CD14-positive monocyte (primary cell): ENCODE data around the gene TOB1. TPM values are rescaled to one million over a fixed set of nuclear protein-coding genes. Genes with fewer than 3 reads are reported as not detected.

ENCODE experiments used
- DNase-seq, 3 donors: peaks; one replicate each; pipeline ENCODE4 v3.0.0-alpha.2; 2011 to 2022
- H2AFZ ChIP-seq: 2 replicates; pipeline ENCODE4 v1.6.0; 2012; ENCODE audit warnings: mild to moderate bottlenecking, low read depth, low read length, inconsistent platforms; ENCODE audit not compliant: insufficient read depth, poor library complexity, severe bottlenecking
- H3K27ac ChIP-seq, 2 donors: 1 replicate in 1 of 2; 2 replicates in 1 of 2; pipeline ENCODE4 v1.5.1; 2012 to 2013; ENCODE audit warnings: low read length in 2 of 2, control low read depth in 1 of 2, inconsistent platforms in 1 of 2, low read depth in 1 of 2, mild to moderate bottlenecking in 1 of 2
- H3K27me3 ChIP-seq, 2 donors: one replicate each; pipeline versions ENCODE4 v1.6.0 to v1.6.1; 2011 to 2013; ENCODE audit warnings: low read length in 2 of 2; ENCODE audit not compliant: control insufficient read depth in 2 of 2, insufficient read depth in 2 of 2
- H3K36me3 ChIP-seq, 2 donors: replicated peaks in 1 of 2; 1 replicate in 1 of 2; 2 replicates in 1 of 2; pipeline versions ENCODE4 v1.5.1 to v1.6.1; 2012 to 2013; ENCODE audit warnings: low read length in 2 of 2, control low read depth in 1 of 2, inconsistent platforms in 1 of 2, mild to moderate bottlenecking in 1 of 2; ENCODE audit not compliant: insufficient read depth in 2 of 2, control insufficient read depth in 1 of 2
- H3K4me1 ChIP-seq, 2 donors: 1 replicate in 1 of 2; 2 replicates in 1 of 2; pipeline versions ENCODE4 v1.5.1 to v1.6.1; 2012 to 2013; ENCODE audit warnings: low read length in 2 of 2, control low read depth in 1 of 2, inconsistent platforms in 1 of 2, mild to moderate bottlenecking in 1 of 2, moderate library complexity in 1 of 2; ENCODE audit not compliant: insufficient read depth in 2 of 2, control insufficient read depth in 1 of 2
- H3K4me2 ChIP-seq: replicated peaks from 2 replicates; pipeline ENCODE3; 2012; ENCODE audit warnings: low read length, moderate library complexity, mild to moderate bottlenecking; ENCODE audit not compliant: poor library complexity, severe bottlenecking; ENCODE audit errors: extremely low read depth
- H3K4me3 ChIP-seq, 3 experiments: fragments of 200-600 bp in 1 of 3; sonication (generic) in 1 of 3; replicated peaks in 1 of 3; 1 replicate in 2 of 3; 2 replicates in 1 of 3; pipeline ENCODE4 v1.5.1; 2011 to 2013; ENCODE audit warnings: low read length in 3 of 3, mild to moderate bottlenecking in 3 of 3, control low read depth in 2 of 3, low read depth in 2 of 3, inconsistent platforms in 1 of 3, moderate library complexity in 1 of 3
- H3K79me2 ChIP-seq: 2 replicates; pipeline ENCODE4 v1.6.0; 2012; ENCODE audit warnings: mild to moderate bottlenecking, control low read depth, inconsistent platforms, low read length, moderate library complexity; ENCODE audit not compliant: insufficient read depth
- H3K9ac ChIP-seq: 2 replicates; pipeline ENCODE4 v1.6.0; 2017; ENCODE audit warnings: low read length, mild to moderate bottlenecking; ENCODE audit not compliant: insufficient read depth, poor library complexity, severe bottlenecking
- H3K9me3 ChIP-seq, 2 donors: replicated peaks in 1 of 2; 1 replicate in 1 of 2; 2 replicates in 1 of 2; pipeline versions ENCODE4 v1.5.1 to v1.6.1; 2012 to 2013; ENCODE audit warnings: low read length in 2 of 2, control low read depth in 1 of 2; ENCODE audit not compliant: control insufficient read depth in 1 of 2, insufficient read depth in 1 of 2
- H4K20me1 ChIP-seq: 2 replicates; pipeline ENCODE4 v1.6.0; 2012; ENCODE audit warnings: mild to moderate bottlenecking, low read length, control low read depth, moderate library complexity; ENCODE audit not compliant: insufficient read depth
- H3K27ac Mint-ChIP-seq, 7 donors: one replicate each; pipeline ENCODE4 v1.8.0; 2020; ENCODE audit warnings: mild to moderate bottlenecking in 7 of 7, mixed read lengths in 7 of 7, moderate library complexity in 6 of 7, inconsistent platforms in 2 of 7
- H3K27me3 Mint-ChIP-seq, 3 donors: one replicate each; pipeline ENCODE4 v1.8.0; 2021 to 2022; ENCODE audit warnings: low read depth in 3 of 3, mild to moderate bottlenecking in 3 of 3, mixed read lengths in 3 of 3, moderate library complexity in 3 of 3, inconsistent platforms in 1 of 3
- H3K36me3 Mint-ChIP-seq, 2 donors: one replicate each; pipeline ENCODE4 v1.8.0; 2020; ENCODE audit warnings: mixed read lengths in 2 of 2, inconsistent platforms in 1 of 2, mild to moderate bottlenecking in 1 of 2
- H3K4me1 Mint-ChIP-seq: one replicate; pipeline ENCODE4 v1.8.0; 2020; ENCODE audit warnings: mild to moderate bottlenecking, mixed read lengths
- H3K4me3 Mint-ChIP-seq, 2 donors: one replicate each; pipeline ENCODE4 v1.8.0; 2020; ENCODE audit warnings: mild to moderate bottlenecking in 2 of 2, mixed read lengths in 2 of 2, moderate library complexity in 1 of 2
- H3K9me3 Mint-ChIP-seq, 7 donors: one replicate each; pipeline ENCODE4 v1.8.0; 2020 to 2022; ENCODE audit warnings: mixed read lengths in 7 of 7, mild to moderate bottlenecking in 6 of 7, moderate library complexity in 6 of 7, inconsistent platforms in 2 of 7
- WGBS: methylation state at CpG from one replicate; pipeline ENCODE4 v1.1.5; 2013; ENCODE audit warnings: missing lambda C conversion rate; ENCODE audit not compliant: insufficient coverage; 5-methylcytosine and 5-hydroxymethylcytosine counted together
- intact Hi-C, 2 donors: fragments of 100-400 bp; cut with micrococcal nuclease; formaldehyde crosslinking; loops; one replicate each; pipeline versions ENCODE4 v1.15.0 to v1.15.1; 2023
- polyA plus RNA-seq, 3 donors: library from polyadenylated mRNA; depleted of rRNA in 1 of 3; unstranded in 2 of 3; stranded (reverse) in 1 of 3; fragments of 300-500 nt in 2 of 3; fragments of >200 nt in 1 of 3; fragmentation: Illumina TruSeq in 2 of 3; gene quantifications; 1 replicate in 2 of 3; 2 replicates in 1 of 3; pipeline ENCODE4 v1.2.3, GENCODE V29; 2012 to 2021
- TF ChIP-seq, protein P1 (sequence below): fragments of 200-600 bp; IDR thresholded peaks from one replicate; pipeline ENCODE4 v1.8.0; 2022; ENCODE audit warnings: antibody characterized with exemption, mild to moderate bottlenecking

TOB1 gene
- polyA plus RNA-seq, 3 donors: 18.5 to 107 (median 41.0) TPM

- H3K4me1 ChIP-seq: peaks cover 10 to 12% of the 10 kb centered on the region in 2 donors
- no peaks in the 10 kb centered on the region for H4K20me1 ChIP-seq
- H3K9me3 ChIP-seq: peaks cover 0 to 3% of the 10 kb centered on the region in 2 donors
- no peak for DNase-seq
- H3K9me3 Mint-ChIP-seq: peaks cover 0 to 7% (median 0%) of the 10 kb centered on the region in 7 donors
- H3K4me2 ChIP-seq: no peak overlapping the region
- H3K27me3 Mint-ChIP-seq: peaks cover 4 to 11% (median 7%) of the 10 kb centered on the region in 3 donors
- peaks cover 21% of the 10 kb centered on the region for H3K4me1 Mint-ChIP-seq
- H3K9ac ChIP-seq: no peak overlapping the region
- H3K4me3 ChIP-seq: no peak overlapping the region
- no peaks in the 10 kb centered on the region for H3K79me2 ChIP-seq
- H3K36me3 ChIP-seq: no peaks in the 10 kb centered on the region
- H3K27ac Mint-ChIP-seq: no peak overlapping the region
- no peak overlapping the region for H3K27ac ChIP-seq
- H3K4me3 Mint-ChIP-seq: no peak overlapping the region
- H3K36me3 Mint-ChIP-seq: no peaks in the 10 kb centered on the region
- 54% methylated on average over 5 of the region's 6 CpGs for WGBS
- no peak overlapping the region for H2AFZ ChIP-seq
- TF ChIP-seq, protein P1, sequence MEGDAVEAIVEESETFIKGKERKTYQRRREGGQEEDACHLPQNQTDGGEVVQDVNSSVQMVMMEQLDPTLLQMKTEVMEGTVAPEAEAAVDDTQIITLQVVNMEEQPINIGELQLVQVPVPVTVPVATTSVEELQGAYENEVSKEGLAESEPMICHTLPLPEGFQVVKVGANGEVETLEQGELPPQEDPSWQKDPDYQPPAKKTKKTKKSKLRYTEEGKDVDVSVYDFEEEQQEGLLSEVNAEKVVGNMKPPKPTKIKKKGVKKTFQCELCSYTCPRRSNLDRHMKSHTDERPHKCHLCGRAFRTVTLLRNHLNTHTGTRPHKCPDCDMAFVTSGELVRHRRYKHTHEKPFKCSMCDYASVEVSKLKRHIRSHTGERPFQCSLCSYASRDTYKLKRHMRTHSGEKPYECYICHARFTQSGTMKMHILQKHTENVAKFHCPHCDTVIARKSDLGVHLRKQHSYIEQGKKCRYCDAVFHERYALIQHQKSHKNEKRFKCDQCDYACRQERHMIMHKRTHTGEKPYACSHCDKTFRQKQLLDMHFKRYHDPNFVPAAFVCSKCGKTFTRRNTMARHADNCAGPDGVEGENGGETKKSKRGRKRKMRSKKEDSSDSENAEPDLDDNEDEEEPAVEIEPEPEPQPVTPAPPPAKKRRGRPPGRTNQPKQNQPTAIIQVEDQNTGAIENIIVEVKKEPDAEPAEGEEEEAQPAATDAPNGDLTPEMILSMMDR: no peak
- no peaks in the 10 kb centered on the region for H3K27me3 ChIP-seq
- intact Hi-C loops: no loop called here
Measured at GRCh38 chr17:50818921-50819657, 47.1 kb downstream of the TOB1 start.

- H3K9me3 Mint-ChIP-seq: peaks cover 0 to 3% (median 0%) of the 10 kb centered on the region in 7 donors
- no peak overlapping the region for H3K4me3 Mint-ChIP-seq
- H3K36me3 ChIP-seq: no peaks in the 10 kb centered on the region
- H3K9me3 ChIP-seq: no peaks in the 10 kb centered on the region
- DNase-seq: no peak
- H3K4me1 Mint-ChIP-seq: peaks cover 21% of the 10 kb centered on the region
- no peaks in the 10 kb centered on the region for H3K79me2 ChIP-seq
- no peaks in the 10 kb centered on the region for H4K20me1 ChIP-seq
- no peaks in the 10 kb centered on the region for H3K27me3 ChIP-seq
- TF ChIP-seq, protein P1: no peak
- H3K4me3 ChIP-seq: no peak overlapping the region
- H3K27ac ChIP-seq: no peak overlapping the region
- peaks cover 10 to 12% of the 10 kb centered on the region in 2 donors for H3K4me1 ChIP-seq
- intact Hi-C loops: no loop called here
- H2AFZ ChIP-seq: no peak overlapping the region
- peaks cover 4 to 11% (median 7%) of the 10 kb centered on the region in 3 donors for H3K27me3 Mint-ChIP-seq
- WGBS: 86% methylated on average over 2 of the region's 4 CpGs
- H3K36me3 Mint-ChIP-seq: no peaks in the 10 kb centered on the region
- no peak overlapping the region for H3K27ac Mint-ChIP-seq
- no peak overlapping the region for H3K4me2 ChIP-seq
- no peak overlapping the region for H3K9ac ChIP-seq
Measured at GRCh38 chr17:50818261-50818660, 47.9 kb downstream of the TOB1 start.
